GM21786 (cell line): ENCODE measurements around the gene P2RY8.
A peak's percentile ranks its signal among the peaks of the same experiment; 100 is the strongest.
"Not testable (repeated sequence)": the region's sequence is repeated elsewhere in the genome, so short reads cannot be mapped to it uniquely, and the experiment has no call there.

Experiments
- ATAC-seq: cut with Tn5 transposase; IDR thresholded peaks from one replicate; pipeline ENCODE4 v1.9.1; 2021; ENCODE audit not compliant: unreplicated experiment

Gene P2RY8

GRCh38 chrX:1465286-1466231 lies 71.4 kb downstream of the P2RY8 start:
- no peak for ATAC-seq

- ATAC-seq: no peak
These were observed 72.1 kb downstream of the P2RY8 start for GRCh38 chrX:1464971-1465285.

GRCh38 chrX:1464041-1464970 lies 72.7 kb downstream of the P2RY8 start:
- no peak for ATAC-seq

GRCh38 chrX:1463581-1463980 lies 73.4 kb downstream of the P2RY8 start:
- no peak for ATAC-seq

GRCh38 chrX:1462596-1463251 lies 74.3 kb downstream of the P2RY8 start:
- no peak for ATAC-seq

GRCh38 chrX:1462110-1462509 lies 74.9 kb downstream of the P2RY8 start:
- no peak for ATAC-seq

GRCh38 chrX:1455948-1456280 lies 81.1 kb downstream of the P2RY8 start:
- ATAC-seq: no peak

GRCh38 chrX:1453951-1454785 lies 82.8 kb downstream of the P2RY8 start:
- ATAC-seq: peak; percentile 40

GRCh38 chrX:1453395-1453783 lies 83.6 kb downstream of the P2RY8 start:
- ATAC-seq: peak; percentile 30

GRCh38 chrX:1452516-1453394 lies 84.2 kb downstream of the P2RY8 start, which contains the start of gene ASMTL:
ASMTL (minus strand) TSS chrX:1452909; CDS start chrX:1452840, 69 bp downstream.
- peak; percentile 74 for ATAC-seq

GRCh38 chrX:1451661-1452515 lies 85.1 kb downstream of the P2RY8 start:
- ATAC-seq: no peak

GRCh38 chrX:1451251-1451660 lies 85.7 kb downstream of the P2RY8 start:
- no peak for ATAC-seq

GRCh38 chrX:1450361-1451161 lies 86.4 kb downstream of the P2RY8 start:
- no peak for ATAC-seq

- ATAC-seq: no peak
These were observed 87.2 kb downstream of the P2RY8 start for GRCh38 chrX:1449823-1450149.

- ATAC-seq: no peak
These were observed 87.8 kb downstream of the P2RY8 start for GRCh38 chrX:1449036-1449822.

- not testable (repeated sequence) for ATAC-seq
These were observed 88.4 kb downstream of the P2RY8 start for GRCh38 chrX:1448573-1449001.

- not testable (repeated sequence) for ATAC-seq
These were observed 88.9 kb downstream of the P2RY8 start for GRCh38 chrX:1447969-1448572.
